ENCODE measurements around the gene VAPB. TPM values are rescaled to one million over a fixed set of nuclear protein-coding genes. Genes with fewer than 3 reads are reported as not detected.

The VAPB gene
- total RNA-seq, 1 donor from 2014 or later, result 11.1 TPM

DNA sequence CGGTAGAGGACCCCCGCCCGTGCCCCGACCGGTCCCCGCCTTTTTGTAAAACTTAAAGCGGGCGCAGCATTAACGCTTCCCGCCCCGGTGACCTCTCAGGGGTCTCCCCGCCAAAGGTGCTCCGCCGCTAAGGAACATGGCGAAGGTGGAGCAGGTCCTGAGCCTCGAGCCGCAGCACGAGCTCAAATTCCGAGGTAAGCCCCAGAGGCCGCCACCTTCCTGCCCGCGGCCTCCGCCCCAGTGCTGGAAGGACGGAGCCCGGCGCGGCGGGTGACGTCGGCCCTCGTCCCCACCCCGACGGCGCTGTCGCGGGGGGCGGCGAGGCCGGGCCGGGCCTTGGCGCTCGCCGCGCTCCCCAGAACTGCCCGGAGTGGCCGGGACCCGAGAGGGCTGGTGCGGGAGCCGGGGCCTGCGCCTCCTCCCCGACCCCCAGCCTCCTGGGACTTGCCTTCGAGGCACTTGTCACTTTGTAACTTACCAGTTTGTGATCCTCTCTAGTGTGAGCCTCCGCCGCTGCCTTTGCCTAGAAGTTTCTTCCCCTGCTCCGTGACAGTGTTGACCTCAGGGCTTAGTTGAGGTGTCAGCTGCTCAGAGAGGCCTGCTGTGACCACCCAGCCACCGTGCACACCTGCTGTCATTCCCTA, 417 bp downstream of the VAPB start:
- H3K4me3 ChIP-seq, result peak overlapping the region; percentile 73 to 79
- H3K27ac ChIP-seq, result peak overlapping the region; percentile 81 to 91
- TF ChIP-seq CTCF (IDR thresholded peaks at IDR 0.05), result no peak
- intact Hi-C loops (cut with DNase I), result loop anchor here (1.0 to 10.0 kb wide), 5 partner anchors 80 to 807 kb away; partner anchors contain the start of genes NPEPL1, RAB22A and STX16
- H3K27me3 ChIP-seq, result no peaks in the 10 kb centered on the region
- DNase-seq (ENCODE audit: low spot score in 2 of 2), result peak in 1 of 2 donors; percentile 71
- no peaks in the 10 kb centered on the region for H3K36me3 ChIP-seq
- no peaks in the 10 kb centered on the region for H3K9me3 ChIP-seq
- H3K4me1 ChIP-seq, result peaks cover 3 to 15% of the 10 kb centered on the region in 2 donors

DNA sequence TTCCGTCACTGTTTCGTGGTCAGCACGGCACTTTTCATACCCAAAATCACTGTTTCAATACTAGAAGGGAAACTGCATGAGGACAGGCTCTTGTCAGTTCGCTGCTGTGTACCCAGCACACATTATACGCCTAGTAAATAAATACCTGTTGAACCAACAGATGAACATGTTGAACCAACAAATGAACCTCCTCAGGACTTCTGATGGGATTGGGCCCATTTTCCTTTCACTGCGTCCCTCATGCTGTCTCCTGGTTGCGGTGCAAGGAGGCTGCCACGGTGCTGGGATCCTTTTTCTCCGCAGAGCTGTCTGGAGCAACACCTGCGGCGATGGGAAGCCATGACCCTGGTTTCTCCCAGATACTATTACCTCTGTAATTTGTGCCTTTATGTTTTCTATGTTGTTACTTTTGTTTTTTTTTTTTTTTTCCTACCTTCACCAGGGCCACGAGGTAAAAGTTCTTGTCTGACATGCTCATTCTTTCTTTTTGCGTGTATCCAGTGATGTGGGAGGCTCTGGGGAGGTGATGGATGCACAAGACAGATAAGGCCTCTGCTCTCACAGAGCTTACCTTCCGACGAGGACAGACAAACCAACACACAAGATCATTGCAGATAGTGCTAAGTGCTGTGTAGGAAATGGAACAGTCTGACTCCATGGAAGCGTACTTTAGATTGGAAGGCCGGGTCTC, 1.1 kb downstream of the VAPB start:
- intact Hi-C loops (cut with DNase I), result loop anchor here (1.0 to 10.0 kb wide), 6 partner anchors 81 to 807 kb away; partner anchors contain the start of genes NPEPL1, RAB22A and STX16
- peaks cover 3 to 15% of the 10 kb centered on the region in 2 donors for H3K4me1 ChIP-seq
- H3K9me3 ChIP-seq, result no peaks in the 10 kb centered on the region
- DNase-seq (ENCODE audit: low spot score in 2 of 2), result no peak
- no peaks in the 10 kb centered on the region for H3K36me3 ChIP-seq
- H3K27me3 ChIP-seq, result no peaks in the 10 kb centered on the region
- peak overlapping the region; percentile 73 to 79 for H3K4me3 ChIP-seq
- peak overlapping the region; percentile 81 to 91 for H3K27ac ChIP-seq
- TF ChIP-seq CTCF (IDR thresholded peaks at IDR 0.05), result no peak

GRCh38 chr20:58390659-58391035, 1.6 kb downstream of the VAPB start:
- DNase-seq (ENCODE audit: low spot score in 2 of 2), result no peak
- H3K4me3 ChIP-seq, result peak overlapping the region in 1 of 2 donors; percentile 73

GRCh38 chr20:58392286-58392685, 3.3 kb downstream of the VAPB start:
- no peak overlapping the region for H3K4me3 ChIP-seq
- H3K27me3 ChIP-seq, result no peaks in the 10 kb centered on the region
- intact Hi-C loops (cut with DNase I), result no loop called here
- no peak overlapping the region for H3K27ac ChIP-seq
- no peak for TF ChIP-seq CTCF (IDR thresholded peaks at IDR 0.05)
- H3K36me3 ChIP-seq, result no peaks in the 10 kb centered on the region
- peaks cover 3 to 15% of the 10 kb centered on the region in 2 donors for H3K4me1 ChIP-seq
- no peaks in the 10 kb centered on the region for H3K9me3 ChIP-seq
- no peak for DNase-seq (ENCODE audit: low spot score in 2 of 2)

More at GRCh38 chr20:58390659-58391035, 1.6 kb downstream of the VAPB start:
- H3K27ac ChIP-seq, result no peak overlapping the region
- H3K4me1 ChIP-seq, result peaks cover 3 to 15% of the 10 kb centered on the region in 2 donors
- H3K27me3 ChIP-seq, result no peaks in the 10 kb centered on the region
- no peak for TF ChIP-seq CTCF (IDR thresholded peaks at IDR 0.05)
- H3K36me3 ChIP-seq, result no peaks in the 10 kb centered on the region
- intact Hi-C loops (cut with DNase I), result loop anchor here (1.0 kb wide), 1 partner anchor 121 kb away; no protein-coding TSS in a partner anchor
- H3K9me3 ChIP-seq, result no peaks in the 10 kb centered on the region

GRCh38 chr20:58393299-58393698, 4.3 kb downstream of the VAPB start:
- Histone ChIP-seq H3K27me3 (no peaks in the 10 kb centered on the region), H3K9me3 (no peaks in the 10 kb centered on the region), H3K4me3 (no peak overlapping the region), H3K4me1 (peaks cover 3 to 15% of the 10 kb centered on the region in 2 donors), H3K27ac (no peak overlapping the region), H3K36me3 (no peaks in the 10 kb centered on the region)
- no peak for TF ChIP-seq CTCF (IDR thresholded peaks at IDR 0.05)
- intact Hi-C loops (cut with DNase I), result no loop called here
- DNase-seq (ENCODE audit: low spot score in 2 of 2), result no peak

Measured in ascending aorta (tissue), 2 donors.